Heart left ventricle (tissue), 13 donors: ENCODE data around the gene MACROH2A1.

Source experiments
- CTCF ChIP-seq, 12 donors: fragments of 200-600 bp; sonication (generic) in 4 of 12; IDR thresholded peaks; one replicate each; pipeline versions ENCODE4 v1.5.0 to v1.8.0; 2018 to 2022; ENCODE audit warnings: antibody characterized with exemption in 12 of 12, mild to moderate bottlenecking in 5 of 12
- POLR2A ChIP-seq, 2 donors: fragments of 450-650 bp; IDR thresholded peaks; one replicate each; pipeline ENCODE4 v1.6.1; 2017; ENCODE audit warnings: antibody characterized with exemption in 2 of 2, mild to moderate bottlenecking in 2 of 2, moderate library complexity in 2 of 2
- donor health status: ischemic (EF 13 %, LVEDD 7.1; RV severe dilation, severe dysfunction).
- donor health status: DM: no; HTN: yes; CAD: no.
- donor health status: DM: no; HTN: no; CAD: no.
- donor health status: ischemic (EF 25% LVEDD 6.9; RV normal size, moderate dysfunction).
- donor health status: ischemic (EF 25% LVEDD 5.7; RV mildly dilated, moderate dysfunction).
- donor health status: ischemic (EF 35%, LVEDD 5.7; RV mildly dilated, moderate dysfunction).
- donor health status: nonischemic (EF 11% LVEDD 7.7; RV severe dilation, severe dysfunction).
- donor health status: DM: yes; HTN: yes; CAD: no.
- donor health status: PGD.
- donor health status: ischemic (EF 29% LVEDD 5.4; RV normal size, mild dysfunction).
- donor health status: nonischemic (EF 23%, LVEDD 6.1; RV moderate dilation, normal function).

- TF ChIP-seq CTCF (IDR thresholded peaks at IDR 0.05) (no peak), POLR2A (IDR thresholded peaks at IDR 0.05) (no peak)
These were observed 39.5 kb downstream of the MACROH2A1 start for GRCh38 chr5:135359374-135360165.
